GM20000 (cell line): ENCODE data around the gene PYGM.

Experiments
- DNase-seq: peaks from one replicate; pipeline ENCODE4 v3.0.0; 2012; ENCODE audit warnings: low spot score
- CTCF ChIP-seq: IDR thresholded peaks from 2 replicates; pipeline ENCODE4 v1.5.1; 2012; ENCODE audit warnings: mild to moderate bottlenecking, control low read depth; ENCODE audit errors: extremely low read depth, missing control alignments

Gene PYGM

GRCh38 chr11:64734811-64735724 lies 24.7 kb downstream of the PYGM start:
- no peak for TF ChIP-seq CTCF

GRCh38 chr11:64731601-64732000 lies 28.2 kb downstream of the PYGM start:
- DNase-seq, result no peak
- no peak for TF ChIP-seq CTCF

More at GRCh38 chr11:64734811-64735724, 24.7 kb downstream of the PYGM start:
- no peak for DNase-seq

- TF ChIP-seq CTCF, result no peak
- no peak for DNase-seq
Observed at GRCh38 chr11:64729851-64730382, 29.9 kb downstream of the PYGM start.

- no peak for TF ChIP-seq CTCF
- DNase-seq, result no peak
Observed at GRCh38 chr11:64728757-64729365, 30.9 kb downstream of the PYGM start.

- DNase-seq, result no peak
- TF ChIP-seq CTCF, result no peak
Observed at GRCh38 chr11:64726867-64727530, 32.8 kb downstream of the PYGM start.

- no peak for DNase-seq
- TF ChIP-seq CTCF, result no peak
Observed at GRCh38 chr11:64726211-64726641, 33.5 kb downstream of the PYGM start.
